Chondrocyte (in vitro differentiated cells): ENCODE results near the gene F5. TPM values are rescaled to one million over a fixed set of nuclear protein-coding genes. Genes with fewer than 3 reads are reported as not detected.
"Not testable (repeated sequence)": the region's sequence is repeated elsewhere in the genome, so short reads cannot be mapped to it uniquely, and the experiment has no call there.

Experiments
- DNase-seq: peaks from one replicate; pipeline ENCODE4 v3.0.0; 2021; ENCODE audit warnings: mixed read lengths, low spot score
- H3K27ac Mint-ChIP-seq: one replicate; pipeline ENCODE4 v1.8.0; 2021; ENCODE audit warnings: mild to moderate bottlenecking, moderate library complexity, mixed read lengths; ENCODE audit not compliant: unreplicated experiment
- H3K27me3 Mint-ChIP-seq: 2 replicates; pipeline ENCODE4 v1.8.0; 2021; ENCODE audit warnings: low read depth, mixed read lengths
- H3K36me3 Mint-ChIP-seq: 2 replicates; pipeline ENCODE4 v1.8.0; 2021; ENCODE audit warnings: low read depth, mixed read lengths
- H3K4me1 Mint-ChIP-seq: 2 replicates; pipeline ENCODE4 v1.8.0; 2021; ENCODE audit warnings: low read depth, mild to moderate bottlenecking, mixed read lengths
- H3K4me3 Mint-ChIP-seq: one replicate; pipeline ENCODE4 v1.8.0; 2021; ENCODE audit warnings: mild to moderate bottlenecking, moderate library complexity, mixed read lengths; ENCODE audit not compliant: unreplicated experiment
- H3K9me3 Mint-ChIP-seq: 2 replicates; pipeline ENCODE4 v1.8.0; 2021; ENCODE audit warnings: low read depth, mixed read lengths
- CTCF ChIP-seq: fragments of 200-600 bp; sonication (generic); IDR thresholded peaks from 2 replicates; pipeline ENCODE4 v1.5.0; 2021; ENCODE audit warnings: antibody characterized with exemption, mild to moderate bottlenecking, moderate library complexity
- total RNA-seq: library from RNA; stranded (reverse); gene quantifications from 3 replicates; pipeline ENCODE4 v1.2.1, GENCODE V29; 2021

Gene F5
- total RNA-seq, 1 donor from 2014 or later: not detected

GRCh38 chr1:169508432-169509338, 77.6 kb downstream of the F5 start:
- Mint-ChIP-seq H3K9me3 (peaks cover 6% of the 10 kb centered on the region), H3K27ac (no peak overlapping the region), H3K4me1 (no peaks in the 10 kb centered on the region), H3K36me3 (no peaks in the 10 kb centered on the region), H3K27me3 (peaks cover 9% of the 10 kb centered on the region), H3K4me3 (no peak overlapping the region)
- DNase-seq: no peak
- no peak for TF ChIP-seq CTCF

GRCh38 chr1:169507413-169507812, 78.9 kb downstream of the F5 start:
- no peak overlapping the region for H3K4me3 Mint-ChIP-seq
- H3K27me3 Mint-ChIP-seq: peaks cover 9% of the 10 kb centered on the region
- no peaks in the 10 kb centered on the region for H3K4me1 Mint-ChIP-seq
- no peaks in the 10 kb centered on the region for H3K36me3 Mint-ChIP-seq
- TF ChIP-seq CTCF: no peak
- peaks cover 6% of the 10 kb centered on the region for H3K9me3 Mint-ChIP-seq
- H3K27ac Mint-ChIP-seq: no peak overlapping the region
- no peak for DNase-seq

GRCh38 chr1:169503601-169504000, 82.7 kb downstream of the F5 start:
- H3K27me3 Mint-ChIP-seq: peaks cover 18% of the 10 kb centered on the region
- DNase-seq, H3K4me3 Mint-ChIP-seq, H3K27ac Mint-ChIP-seq, H3K36me3 Mint-ChIP-seq, H3K4me1 Mint-ChIP-seq: not testable (repeated sequence)
- H3K9me3 Mint-ChIP-seq: peaks cover 11% of the 10 kb centered on the region

- no peak overlapping the region for H3K27ac Mint-ChIP-seq
- peaks cover 20% of the 10 kb centered on the region for H3K27me3 Mint-ChIP-seq
- peaks cover 5% of the 10 kb centered on the region for H3K9me3 Mint-ChIP-seq
- no peak for DNase-seq
- H3K4me3 Mint-ChIP-seq: no peak overlapping the region
- TF ChIP-seq CTCF: no peak
- no peaks in the 10 kb centered on the region for H3K4me1 Mint-ChIP-seq
- no peaks in the 10 kb centered on the region for H3K36me3 Mint-ChIP-seq
Observed at GRCh38 chr1:169499807-169500206, 86.5 kb downstream of the F5 start.

GRCh38 chr1:169497317-169497716, 89.0 kb downstream of the F5 start:
- H3K4me3 Mint-ChIP-seq: no peak overlapping the region
- no peak overlapping the region for H3K27ac Mint-ChIP-seq

More at GRCh38 chr1:169497317-169497716, 89.0 kb downstream of the F5 start:
- peaks cover 5% of the 10 kb centered on the region for H3K9me3 Mint-ChIP-seq
- peaks cover 20% of the 10 kb centered on the region for H3K27me3 Mint-ChIP-seq
- TF ChIP-seq CTCF: no peak
- H3K36me3 Mint-ChIP-seq: no peaks in the 10 kb centered on the region
- no peaks in the 10 kb centered on the region for H3K4me1 Mint-ChIP-seq
- DNase-seq: no peak
